GM19467 (cell line): Measurements from ENCODE around the gene VAC14.
"Not testable (repeated sequence)": the region's sequence is repeated elsewhere in the genome, so short reads cannot be mapped to it uniquely, and the experiment has no call there.

Source experiments
- ATAC-seq: cut with Tn5 transposase; IDR thresholded peaks from one replicate; pipeline ENCODE4 v1.9.1; 2021; ENCODE audit warnings: mild to moderate bottlenecking, moderate library complexity; ENCODE audit not compliant: unreplicated experiment

Gene VAC14

DNA sequence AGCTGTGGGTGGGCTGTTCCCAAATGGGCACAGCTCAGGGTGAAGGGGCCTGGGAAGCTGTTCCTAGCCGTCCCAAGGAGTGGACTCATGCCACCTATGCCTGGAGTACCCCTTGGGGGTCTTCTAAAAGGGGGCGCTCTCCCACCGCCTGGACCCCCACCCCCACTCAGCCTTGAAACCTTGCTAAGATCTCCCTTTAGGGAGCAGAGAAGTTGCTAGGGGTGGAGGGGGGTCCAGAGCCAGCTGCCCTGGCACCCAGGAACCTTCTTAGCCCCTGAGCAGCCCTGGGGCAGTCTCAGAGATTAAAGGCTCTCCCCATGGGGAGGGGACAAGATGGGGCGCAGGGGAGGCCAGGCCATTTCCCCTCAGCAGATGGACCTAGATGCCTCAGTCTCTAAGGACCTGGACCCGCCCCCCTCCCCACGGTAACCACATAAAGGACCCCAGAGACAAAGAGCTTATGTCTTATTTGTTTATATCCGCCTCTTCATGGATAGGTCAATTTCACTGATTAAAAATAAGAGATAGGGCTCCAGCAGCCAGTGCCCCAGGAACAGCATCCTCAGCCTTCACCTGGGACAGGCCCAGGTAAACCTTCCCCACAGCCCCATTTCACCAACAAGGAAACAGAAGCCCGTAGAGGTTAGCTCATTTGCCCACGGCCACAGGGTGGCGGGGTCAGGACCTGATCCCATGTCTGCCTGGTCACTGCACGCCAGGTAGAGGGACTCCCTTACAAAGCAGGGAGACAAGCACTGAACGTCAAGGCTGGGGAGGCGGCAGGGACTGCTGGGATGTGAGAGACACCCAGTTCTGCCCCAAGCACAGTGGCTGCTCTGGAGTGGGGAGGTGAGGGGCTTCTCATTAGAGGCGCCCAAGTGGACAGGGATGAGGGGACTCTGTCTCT is 118.5 kb downstream of the VAC14 start:
- no peak for ATAC-seq

DNA sequence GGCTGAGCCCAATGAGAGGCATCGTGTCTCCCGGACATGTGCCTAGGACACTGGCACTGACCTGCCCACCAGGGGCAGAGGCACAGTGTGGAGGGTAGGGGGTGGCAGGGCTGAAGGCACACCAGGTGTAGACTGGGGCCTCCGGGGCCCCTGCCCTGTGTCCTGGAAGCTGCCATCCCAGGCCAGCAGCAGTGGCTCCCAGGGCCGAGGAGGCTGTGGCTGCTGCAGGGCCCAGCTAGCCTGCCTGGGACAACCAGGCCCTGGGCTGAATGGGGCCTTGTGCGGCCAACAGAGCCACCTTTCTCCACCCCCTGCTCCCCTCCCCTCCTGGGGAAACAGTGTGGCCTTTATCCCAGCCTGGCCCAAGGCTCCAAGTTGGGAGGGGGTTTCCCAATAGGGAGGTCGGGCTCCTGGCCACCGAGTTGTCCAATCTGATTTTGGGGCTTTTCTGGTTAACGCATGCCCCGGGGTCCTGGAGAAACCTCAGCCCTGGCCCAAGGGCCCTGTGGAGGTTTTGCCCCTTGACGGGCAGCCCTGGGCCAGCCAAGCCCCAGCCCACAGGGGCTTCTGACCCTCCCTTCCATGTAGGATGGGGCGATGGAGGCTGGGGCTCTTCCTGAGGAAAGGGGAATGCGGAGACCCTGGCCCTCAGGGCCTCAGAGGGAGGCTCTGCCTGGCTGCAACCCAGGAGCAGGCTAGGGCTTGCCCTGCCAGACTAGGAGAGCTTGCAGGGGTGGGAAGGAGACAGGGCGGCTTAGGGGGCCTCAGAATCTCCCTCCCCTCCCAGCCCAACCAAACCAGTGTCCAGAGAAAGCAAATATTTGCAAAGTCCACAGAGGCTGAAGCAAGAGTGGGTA is 119.3 kb downstream of the VAC14 start:
- no peak for ATAC-seq

DNA sequence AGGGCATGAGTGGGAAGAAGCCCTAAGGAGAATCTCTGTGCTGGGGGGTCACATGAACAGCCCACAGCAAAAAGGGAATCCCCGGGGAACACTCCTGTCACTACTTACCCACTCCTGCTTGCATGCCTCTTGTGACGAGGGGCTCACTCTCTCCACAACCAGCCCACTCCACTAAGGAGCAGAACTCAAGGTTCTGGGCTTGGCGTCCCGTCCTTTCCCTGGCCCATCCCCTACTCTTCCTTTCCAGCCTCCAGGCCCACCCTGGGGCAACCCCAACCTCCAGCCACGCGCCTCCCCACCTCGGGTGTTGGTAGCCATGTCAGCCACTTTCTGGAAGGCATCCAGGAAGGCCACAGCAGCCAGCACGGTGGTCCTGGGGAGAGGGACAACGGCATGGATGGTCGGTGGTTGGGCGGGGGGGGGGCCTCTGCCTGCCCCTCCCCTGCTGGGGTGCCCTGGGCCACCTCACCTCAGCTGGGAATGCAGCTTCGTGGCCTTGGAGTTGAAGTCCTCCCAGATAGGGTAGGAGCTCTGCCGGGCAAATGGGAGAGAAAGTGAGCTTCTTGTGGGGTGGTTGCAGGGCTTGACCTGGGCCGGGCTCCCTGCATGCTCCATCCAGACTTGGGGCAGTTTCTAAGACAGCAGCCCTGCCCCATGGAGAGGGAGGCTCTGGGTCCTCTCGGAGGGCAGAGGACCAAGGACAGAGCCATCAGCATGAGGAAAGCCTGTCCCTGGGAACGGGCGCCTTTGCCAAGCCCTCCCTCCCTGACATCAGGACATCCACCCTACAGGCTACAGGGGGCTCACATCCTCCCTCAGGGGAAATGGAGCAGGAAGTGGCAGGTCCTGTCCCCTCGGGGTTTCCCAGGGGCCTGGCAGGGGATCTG is 120.2 kb downstream of the VAC14 start:
- ATAC-seq, result no peak

DNA sequence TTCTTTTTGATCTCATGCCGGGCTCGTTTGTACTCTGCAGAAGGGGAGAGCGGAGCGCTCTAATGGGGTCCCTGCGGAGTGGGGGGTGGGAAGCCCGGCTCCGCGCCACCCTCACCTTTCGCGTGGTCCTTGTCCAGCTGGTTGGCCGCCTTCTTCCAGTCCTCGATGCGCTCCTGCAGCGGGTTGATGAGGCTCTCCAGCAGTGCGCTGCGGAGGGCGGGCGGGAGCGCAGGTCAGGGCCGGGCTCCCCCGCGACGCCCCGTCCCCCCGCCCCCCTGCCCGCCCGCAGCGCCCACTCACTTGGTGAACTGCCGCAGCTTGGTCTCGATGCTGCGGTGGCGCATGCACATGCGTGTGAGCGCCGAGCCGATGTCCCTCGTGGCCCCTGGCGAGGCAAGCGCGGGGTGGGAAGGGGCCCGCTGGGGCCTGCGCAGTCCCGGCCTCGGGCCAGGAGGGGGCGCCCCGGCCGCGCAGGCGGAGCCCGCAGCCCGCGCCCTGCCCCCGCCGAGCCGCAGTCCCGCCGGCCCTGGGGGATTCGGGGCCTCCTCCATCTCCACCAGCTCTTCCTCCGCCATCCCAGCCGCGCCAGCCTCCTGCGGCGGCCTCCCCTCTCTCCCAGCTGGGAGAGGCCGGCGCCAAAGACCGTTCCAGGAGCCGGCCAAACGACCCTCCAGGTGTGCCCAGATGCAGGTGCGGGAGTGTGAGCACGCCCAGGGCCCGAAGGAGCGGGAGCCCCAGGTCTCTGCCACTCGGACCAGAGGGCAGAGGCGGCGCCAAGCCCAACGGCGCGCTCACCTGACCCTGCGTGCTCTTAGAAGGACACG is 121.1 kb downstream of the VAC14 start:
- ATAC-seq, result no peak

DNA sequence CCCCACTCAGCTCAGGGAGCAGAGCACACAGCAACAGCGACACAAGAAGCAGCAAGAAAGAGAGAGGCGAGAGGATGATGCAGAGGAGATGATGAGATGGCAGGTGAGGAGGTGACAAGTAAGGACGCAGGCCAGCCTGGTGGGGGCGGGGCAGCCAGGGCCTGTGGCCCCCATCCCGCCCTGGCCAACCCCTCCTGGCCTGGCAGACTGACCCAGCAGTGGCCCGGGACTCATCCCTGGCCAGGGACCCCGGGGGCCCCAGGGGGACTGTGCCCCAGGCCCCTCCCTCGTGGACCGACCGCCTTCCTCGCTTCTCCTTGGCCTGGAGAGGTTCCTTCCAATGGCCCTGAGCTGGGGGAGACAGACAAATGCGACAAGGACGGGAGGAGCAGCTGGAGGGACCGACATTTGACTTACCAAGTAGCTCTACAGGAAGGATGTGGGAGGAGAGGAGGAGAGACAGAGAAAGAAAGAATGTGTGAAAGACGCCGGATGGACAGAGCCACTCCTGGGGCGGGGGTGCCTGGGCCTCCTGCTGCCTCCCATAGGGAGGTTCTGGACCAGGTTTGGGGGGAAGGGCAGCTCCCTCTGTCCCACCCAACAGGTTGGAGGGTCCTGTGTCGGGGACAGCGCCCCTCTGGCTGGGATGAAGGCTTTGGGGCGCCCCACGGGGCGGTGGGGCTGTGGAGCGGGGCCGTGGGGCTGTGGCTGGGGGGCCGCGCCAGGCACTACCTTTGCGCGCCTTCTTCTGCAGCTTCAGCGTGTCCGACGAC is 121.9 kb downstream of the VAC14 start:
- ATAC-seq, result no peak

DNA sequence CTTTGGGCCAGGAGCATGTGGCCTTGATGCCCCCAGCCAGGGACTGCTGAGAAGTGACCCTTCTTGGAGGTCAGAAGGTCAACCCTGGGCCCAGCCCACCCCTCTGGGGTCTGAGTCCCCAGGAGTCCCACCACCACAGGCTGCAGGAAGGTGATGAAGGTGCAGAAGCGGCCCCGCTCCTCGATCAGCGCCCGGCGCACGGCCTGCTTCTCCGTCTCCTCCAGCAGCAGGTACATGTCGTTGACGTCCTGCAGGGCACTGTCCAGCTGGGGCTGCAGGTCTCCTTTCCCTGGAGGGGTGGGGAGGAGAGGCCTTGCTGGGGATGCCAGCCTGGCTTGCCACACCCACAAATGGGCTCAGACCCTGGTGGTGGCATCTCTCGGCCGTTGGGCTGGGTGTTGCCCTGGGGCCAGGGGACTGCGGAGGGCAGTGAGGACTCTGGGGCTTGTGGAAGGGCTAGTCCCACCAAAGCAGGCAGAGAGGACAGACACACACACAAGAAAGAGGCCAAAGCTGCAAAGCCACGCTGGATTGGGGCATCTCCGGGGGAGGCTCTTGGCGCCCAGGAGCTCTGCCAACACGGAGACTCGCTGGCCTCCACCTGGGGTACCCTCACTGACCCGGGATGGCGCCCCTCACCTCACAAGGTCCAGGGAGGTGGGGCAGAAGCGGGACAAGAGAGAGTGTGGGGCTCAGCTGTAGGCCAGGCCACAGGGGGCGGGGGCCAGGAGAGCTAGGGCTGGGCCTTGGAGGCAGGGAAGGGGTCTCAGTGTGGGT is 122.6 kb downstream of the VAC14 start:
- ATAC-seq, result no peak

DNA sequence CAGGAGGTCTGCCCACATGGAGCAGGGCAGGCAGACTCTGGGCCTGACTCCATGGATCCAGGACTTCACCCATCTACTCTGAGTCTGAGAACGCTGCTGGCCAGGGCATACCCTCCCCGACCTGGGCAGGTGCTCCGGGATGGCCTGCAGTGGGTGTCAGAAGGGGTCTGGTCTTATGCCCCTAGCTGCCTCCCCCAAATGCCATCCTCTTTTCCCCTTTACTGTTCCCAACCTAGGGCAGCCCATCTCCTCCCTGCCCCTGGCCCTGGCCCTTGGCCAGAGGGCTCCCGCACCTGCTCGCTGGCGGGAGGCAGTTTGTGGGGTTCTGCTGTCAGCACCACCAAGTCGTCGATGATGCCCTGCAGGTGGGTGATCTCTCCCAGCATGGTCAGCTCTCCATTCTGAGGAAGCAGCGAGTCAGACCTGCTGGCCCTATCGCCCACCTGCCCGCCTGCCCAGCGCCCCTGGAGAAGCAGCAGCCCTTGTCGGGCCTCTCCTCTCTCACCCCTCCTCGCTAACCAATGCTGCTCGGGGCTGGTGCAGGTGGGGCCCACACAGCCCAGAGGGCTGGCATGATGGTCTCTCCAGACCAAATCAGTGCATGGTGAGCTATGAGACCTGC is 123.3 kb downstream of the VAC14 start:
- ATAC-seq, result no peak

DNA sequence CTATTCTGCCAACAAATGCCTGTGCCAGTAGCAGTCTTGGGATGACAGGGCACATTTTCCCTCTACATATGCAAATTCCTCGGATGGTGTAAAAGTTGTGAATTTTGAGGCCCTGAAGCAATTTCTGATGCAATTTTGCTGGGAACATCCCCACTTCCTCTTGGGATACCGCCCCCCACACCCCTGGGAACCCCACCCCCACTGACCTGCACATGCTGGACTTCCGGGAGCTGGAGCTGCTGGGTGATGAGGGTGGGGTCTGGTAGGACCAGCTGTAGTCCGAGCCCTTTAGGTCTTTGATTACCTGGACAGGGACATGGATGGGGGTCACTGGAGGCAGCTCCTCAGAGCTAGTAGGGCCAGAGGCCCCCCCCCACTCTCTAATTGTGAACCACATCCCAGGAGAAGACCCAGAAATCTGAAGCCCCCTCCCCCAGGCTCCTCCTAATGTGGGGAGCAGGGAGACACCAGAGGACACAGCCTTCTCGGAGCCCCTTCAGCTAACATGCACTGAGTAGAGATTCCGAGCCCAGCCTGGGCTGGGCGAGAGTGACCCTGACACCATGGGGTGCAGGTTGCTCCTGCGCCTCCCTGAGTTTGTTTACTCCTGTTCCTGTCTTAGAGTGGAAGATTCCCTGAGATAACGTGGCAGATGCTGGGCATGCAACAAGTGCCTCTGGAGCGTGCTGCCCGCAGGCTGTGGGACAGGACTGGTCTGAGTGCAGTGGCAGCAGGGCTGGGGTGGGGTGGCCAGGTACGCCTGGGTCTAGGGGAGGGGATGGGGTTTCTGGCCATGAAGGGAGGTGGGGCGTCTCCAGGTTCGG is 124.1 kb downstream of the VAC14 start:
- no peak for ATAC-seq

DNA sequence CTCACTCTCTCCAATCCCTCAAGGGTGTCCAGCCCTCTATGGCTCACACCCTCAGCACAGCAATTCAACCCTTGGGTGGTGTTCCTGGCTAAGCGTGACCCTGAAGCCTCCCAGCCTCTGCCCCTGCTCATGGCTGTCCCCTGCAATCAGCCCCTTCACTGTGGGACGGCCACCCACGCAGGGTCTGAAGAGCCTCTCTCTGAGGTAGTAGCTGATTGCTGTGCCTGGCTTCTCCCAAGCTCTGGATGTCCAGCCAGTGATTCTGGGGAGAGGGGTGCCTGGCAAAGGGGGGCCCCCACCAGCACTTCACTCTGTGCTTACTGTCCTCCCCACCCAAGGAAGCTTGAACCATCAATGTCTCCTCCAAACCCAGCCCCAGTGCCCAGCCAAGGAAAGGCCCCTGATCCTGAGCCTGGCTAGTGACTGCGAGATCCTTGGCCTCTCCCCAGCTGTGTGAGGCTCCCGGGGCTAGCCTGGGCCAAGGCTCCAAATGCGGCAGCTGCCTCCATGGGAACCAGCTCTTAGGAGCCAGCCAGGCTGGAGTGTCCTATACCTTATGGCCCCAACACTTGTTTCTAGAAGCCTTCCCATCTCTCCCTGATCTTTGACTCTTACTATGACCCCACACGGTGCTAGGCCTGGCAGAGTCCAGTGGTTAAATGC is 125.0 kb downstream of the VAC14 start:
- no peak for ATAC-seq

DNA sequence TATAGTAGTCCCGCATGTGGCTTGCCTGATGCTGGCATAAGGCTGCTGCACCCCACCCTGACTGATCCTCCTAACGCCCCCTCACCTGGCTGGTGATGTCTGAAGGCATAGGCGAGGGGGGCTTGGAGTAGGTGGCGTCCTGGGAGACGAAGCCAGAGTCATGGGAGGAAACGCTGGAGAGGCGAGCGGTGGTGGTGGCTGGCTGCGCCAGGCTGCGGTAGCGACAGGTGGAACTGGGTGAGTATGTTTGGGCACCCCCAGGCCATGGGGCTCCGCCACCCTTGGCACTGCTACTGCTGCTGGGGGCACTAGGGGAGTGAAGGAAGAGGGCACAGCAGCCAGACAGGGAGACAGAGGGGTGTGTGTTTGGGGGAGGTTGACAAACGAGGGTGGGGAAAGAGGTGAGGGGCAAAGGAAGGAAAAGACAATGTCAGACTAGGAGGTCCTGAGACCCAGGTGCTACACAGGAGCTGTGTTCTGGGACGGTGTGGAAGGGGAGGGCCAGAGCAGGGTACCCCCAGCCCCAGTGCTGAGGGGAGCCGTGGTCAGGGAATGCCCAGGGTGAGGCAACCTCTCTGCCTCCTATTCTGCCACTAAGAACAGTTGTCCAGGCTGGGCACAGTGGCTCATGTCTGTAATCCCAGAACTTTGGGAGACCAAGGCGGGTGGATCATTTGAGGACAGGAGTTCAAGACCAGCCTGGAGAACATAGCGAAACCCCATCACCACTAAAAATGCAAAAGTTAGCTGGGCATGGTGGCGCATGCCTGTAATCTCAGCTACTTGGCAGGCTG is 126.5 kb downstream of the VAC14 start:
- ATAC-seq, result no peak

DNA sequence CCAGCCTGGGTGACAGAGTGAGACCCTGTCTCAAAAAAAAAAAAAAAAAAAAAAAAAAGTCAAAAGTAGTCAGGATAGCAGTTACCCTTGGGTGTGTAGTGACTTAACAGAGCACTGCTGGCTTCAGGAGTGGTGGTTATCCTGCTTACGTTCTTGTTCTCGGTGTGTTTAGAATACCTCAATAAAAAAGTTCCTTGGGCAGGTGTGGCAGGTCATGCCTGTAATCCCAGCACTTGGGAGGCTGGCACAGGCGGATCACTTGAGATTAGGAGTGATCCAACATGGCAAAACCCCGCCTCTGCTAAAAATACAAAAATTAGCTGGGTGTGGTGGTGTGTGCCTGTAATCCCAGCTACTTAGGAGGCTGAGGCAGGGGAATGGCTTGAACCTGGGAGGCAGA is 130.0 kb downstream of the VAC14 start:
- not testable (repeated sequence) for ATAC-seq

DNA sequence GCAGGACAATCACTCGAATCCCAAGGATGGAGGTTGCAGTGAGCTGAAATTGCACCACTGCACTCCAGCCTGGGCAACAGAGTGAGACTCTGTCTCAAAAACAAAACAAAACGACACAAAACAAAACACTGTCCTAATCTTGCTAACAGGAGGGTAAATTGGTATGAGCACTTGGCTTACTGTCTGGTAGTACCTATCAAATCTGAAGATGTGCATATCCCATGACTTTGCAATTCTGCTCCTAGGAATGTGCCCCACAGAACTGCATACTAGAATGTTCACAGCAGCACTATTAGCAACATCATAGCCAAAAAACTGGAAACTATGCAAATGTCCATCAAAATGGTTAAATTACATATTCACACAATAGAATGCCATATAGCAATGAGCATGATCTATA is 130.8 kb downstream of the VAC14 start:
- ATAC-seq, result no peak

DNA sequence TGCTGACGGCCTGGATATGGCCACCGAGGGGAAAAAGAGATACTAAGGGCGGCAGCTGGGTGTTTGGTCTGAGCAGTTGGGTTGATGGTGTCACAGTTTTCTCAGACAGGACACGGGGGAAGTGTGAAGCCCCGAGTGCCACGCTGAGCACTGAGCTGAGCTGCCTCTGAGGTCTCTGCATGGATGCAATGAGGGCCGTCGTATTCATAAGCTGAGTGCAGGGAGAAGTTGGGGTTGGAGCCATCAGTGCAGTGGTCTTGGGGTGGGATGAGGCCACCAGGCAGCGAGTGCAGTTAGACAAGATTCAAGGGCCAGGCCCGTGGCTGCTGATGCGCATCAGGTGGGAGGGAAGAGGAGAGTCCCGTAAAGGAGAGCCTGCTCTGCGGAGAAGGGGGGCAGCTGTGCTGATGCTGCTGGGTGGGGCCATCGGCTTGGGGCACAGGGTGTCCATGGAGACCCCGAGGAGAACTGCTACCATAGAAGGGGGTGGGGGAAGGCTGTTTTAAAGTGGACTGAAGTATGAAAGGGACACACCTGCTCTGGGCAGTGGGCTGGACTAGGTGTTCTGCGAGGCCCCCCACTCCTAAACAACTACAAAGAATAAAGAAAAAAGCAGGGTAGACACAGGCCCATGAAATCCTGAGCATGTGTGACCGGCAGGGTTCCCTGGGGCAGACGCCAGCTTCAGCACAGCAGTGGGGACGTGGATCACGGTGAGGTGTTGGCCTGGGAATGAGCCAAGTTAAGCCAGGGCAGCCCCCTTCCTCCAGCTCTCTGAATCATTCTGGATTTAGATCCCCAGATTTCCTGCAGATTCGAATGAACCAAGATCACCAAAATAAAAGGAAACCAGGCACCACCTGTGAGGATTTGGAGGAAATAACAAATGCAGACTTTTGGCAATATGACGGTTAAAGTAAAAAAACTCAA is 134.9 kb downstream of the VAC14 start:
- no peak for ATAC-seq

DNA sequence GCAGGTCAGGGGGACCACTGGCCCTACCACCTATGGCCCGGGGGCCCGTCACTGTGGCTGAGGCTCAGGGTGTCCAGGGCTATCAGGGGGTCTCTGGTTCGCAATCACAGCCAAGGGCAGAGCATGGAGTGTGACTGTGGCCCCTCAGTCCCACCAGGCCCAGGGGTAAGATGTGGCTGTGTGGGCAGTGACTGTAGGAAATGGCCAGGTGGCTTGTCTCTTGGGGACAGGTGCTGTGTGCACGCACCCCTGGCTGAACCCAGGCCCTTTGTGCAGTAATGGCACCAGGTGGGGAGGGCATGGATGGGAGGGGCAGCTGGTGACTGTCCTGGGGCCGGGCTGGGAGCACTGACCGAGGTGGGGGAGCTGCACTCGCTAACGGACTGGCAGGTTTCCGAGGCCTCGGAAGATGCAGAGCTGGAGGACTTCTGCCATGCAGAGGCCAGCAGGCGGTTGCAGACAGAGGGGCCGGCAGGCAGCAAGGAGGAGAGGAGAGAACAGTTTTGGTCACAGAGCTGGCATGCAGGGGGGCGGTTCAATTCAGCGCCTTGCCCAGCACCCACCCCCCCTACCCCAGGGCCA is 135.8 kb downstream of the VAC14 start:
- ATAC-seq, result no peak
